Caki2 (cell line): ENCODE measurements around the gene ZNF579. TPM values are rescaled to one million over a fixed set of nuclear protein-coding genes. Genes with fewer than 3 reads are reported as not detected.

Experiments used
- DNase-seq: peaks from one replicate; pipeline ENCODE4 v3.0.0-alpha.2; 2015; ENCODE audit warnings: low read depth
- in situ Hi-C: cut with HindIII; loops from 2 replicates; pipeline ENCODE4 v1.10.0; 2016; ENCODE audit warnings: low sequenced_read_pairs, low pct_unique_long_range_greater_than_20kb, mixed read lengths
- total RNA-seq: library from RNA; depleted of rRNA; stranded (reverse); fragments of >200 nt; shearing (Covaris generic); gene quantifications from 2 replicates; pipeline ENCODE4 v1.2.3, GENCODE V29; 2014; ENCODE audit warnings: low replicate concordance

ZNF579 gene
- total RNA-seq, 1 experiment from 2014 or later = 12.9 TPM

GRCh38 chr19:55552620-55553019, 28.0 kb downstream of the ZNF579 start:
- peak; percentile 60 for DNase-seq
- in situ Hi-C loops = no loop called here

GRCh38 chr19:55552206-55552605, 28.4 kb downstream of the ZNF579 start:
- no peak for DNase-seq
- in situ Hi-C loops = no loop called here

- DNase-seq = no peak
- in situ Hi-C loops = no loop called here
Observed at GRCh38 chr19:55550321-55550650, 30.4 kb downstream of the ZNF579 start.

GRCh38 chr19:55549500-55550320, 30.9 kb downstream of the ZNF579 start:
- in situ Hi-C loops = no loop called here
- DNase-seq = peak; percentile 96

GRCh38 chr19:55546822-55547614, 33.6 kb downstream of the ZNF579 start:
- DNase-seq = peak; percentile 65
- in situ Hi-C loops = no loop called here

GRCh38 chr19:55546011-55546410, 34.6 kb downstream of the ZNF579 start:
- no peak for DNase-seq
- in situ Hi-C loops = no loop called here

- DNase-seq = no peak
- in situ Hi-C loops = no loop called here
Observed at GRCh38 chr19:55545443-55545842, 35.2 kb downstream of the ZNF579 start, which contains the start of gene SBK3. TSS of gene SBK3 (minus strand) at chr19:55545543. CDS start at chr19:55545543, 0 bp downstream.

GRCh38 chr19:55544776-55545439, 35.7 kb downstream of the ZNF579 start:
- in situ Hi-C loops = no loop called here
- peak; percentile 41 for DNase-seq

- DNase-seq = no peak
- in situ Hi-C loops = no loop called here
Observed at GRCh38 chr19:55544014-55544413, 36.6 kb downstream of the ZNF579 start.

- in situ Hi-C loops = no loop called here
- no peak for DNase-seq
Observed at GRCh38 chr19:55543567-55543966, 37.1 kb downstream of the ZNF579 start.

GRCh38 chr19:55542292-55542855, 38.3 kb downstream of the ZNF579 start:
- in situ Hi-C loops = no loop called here
- no peak for DNase-seq

- DNase-seq = no peak
- in situ Hi-C loops = no loop called here
Observed at GRCh38 chr19:55541091-55541490, 39.6 kb downstream of the ZNF579 start.

- in situ Hi-C loops = no loop called here
Observed at GRCh38 chr19:55540619-55541018, 40.0 kb downstream of the ZNF579 start.

GRCh38 chr19:55539090-55539984, 41.3 kb downstream of the ZNF579 start:
- in situ Hi-C loops = no loop called here
- no peak for DNase-seq

More at GRCh38 chr19:55540619-55541018, 40.0 kb downstream of the ZNF579 start:
- no peak for DNase-seq

GRCh38 chr19:55538132-55538531, 42.5 kb downstream of the ZNF579 start:
- in situ Hi-C loops = no loop called here

GRCh38 chr19:55537741-55538111, 42.9 kb downstream of the ZNF579 start:
- in situ Hi-C loops = no loop called here
- no peak for DNase-seq

More at GRCh38 chr19:55538132-55538531, 42.5 kb downstream of the ZNF579 start:
- no peak for DNase-seq

- in situ Hi-C loops = no loop called here
- no peak for DNase-seq
Observed at GRCh38 chr19:55536951-55537740, 43.5 kb downstream of the ZNF579 start, which contains the start of gene SBK2. TSS of gene SBK2 (minus strand) at chr19:55537133. CDS start at chr19:55536294, 839 bp downstream.
